ENCODE data around the gene DDX5.
A peak's percentile ranks its signal among the peaks of the same experiment; 100 is the strongest.
"Not testable (repeated sequence)": the region's sequence is repeated elsewhere in the genome, so short reads cannot be mapped to it uniquely, and the experiment has no call there.

Gene DDX5

DNA sequence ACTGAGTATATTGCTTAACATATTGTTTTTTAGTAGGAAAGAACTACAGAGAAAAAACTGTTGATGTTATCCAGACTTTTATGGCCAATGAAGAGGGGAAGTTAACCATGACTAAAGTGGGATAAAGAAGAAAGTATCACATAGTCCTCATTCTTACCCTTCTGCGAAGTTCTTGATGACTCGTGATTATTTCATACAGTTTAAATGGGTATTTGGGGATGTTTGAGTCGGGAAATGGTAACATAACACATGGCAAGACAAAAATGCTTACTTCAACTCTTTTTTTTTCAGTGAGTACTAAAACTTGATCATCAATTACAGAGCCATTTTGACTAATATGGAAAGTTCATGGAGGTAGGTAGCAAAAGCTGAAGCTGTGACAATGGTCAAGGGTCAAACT, 14.1 kb downstream of the DDX5 start:
- no peak for DNase-seq (ENCODE audit: low read depth)
- peaks cover 19% of the 10 kb centered on the region for H3K4me1 ChIP-seq (ENCODE audit: control insufficient read depth, insufficient read depth, low read length)
- H3K4me3 ChIP-seq (ENCODE audit: low read length), result no peak overlapping the region
- H3K36me3 ChIP-seq (ENCODE audit: control insufficient read depth, insufficient read depth, low read length, severe bottlenecking), result peaks cover 17% of the 10 kb centered on the region
- no peak overlapping the region for H3K9ac ChIP-seq (ENCODE audit: low read length)
- no peaks in the 10 kb centered on the region for H3K27me3 ChIP-seq (replicated peaks; ENCODE audit: control insufficient read depth, insufficient read depth, low read length)
- no peaks in the 10 kb centered on the region for H3K9me3 ChIP-seq (ENCODE audit: control insufficient read depth, low read length)

DNA sequence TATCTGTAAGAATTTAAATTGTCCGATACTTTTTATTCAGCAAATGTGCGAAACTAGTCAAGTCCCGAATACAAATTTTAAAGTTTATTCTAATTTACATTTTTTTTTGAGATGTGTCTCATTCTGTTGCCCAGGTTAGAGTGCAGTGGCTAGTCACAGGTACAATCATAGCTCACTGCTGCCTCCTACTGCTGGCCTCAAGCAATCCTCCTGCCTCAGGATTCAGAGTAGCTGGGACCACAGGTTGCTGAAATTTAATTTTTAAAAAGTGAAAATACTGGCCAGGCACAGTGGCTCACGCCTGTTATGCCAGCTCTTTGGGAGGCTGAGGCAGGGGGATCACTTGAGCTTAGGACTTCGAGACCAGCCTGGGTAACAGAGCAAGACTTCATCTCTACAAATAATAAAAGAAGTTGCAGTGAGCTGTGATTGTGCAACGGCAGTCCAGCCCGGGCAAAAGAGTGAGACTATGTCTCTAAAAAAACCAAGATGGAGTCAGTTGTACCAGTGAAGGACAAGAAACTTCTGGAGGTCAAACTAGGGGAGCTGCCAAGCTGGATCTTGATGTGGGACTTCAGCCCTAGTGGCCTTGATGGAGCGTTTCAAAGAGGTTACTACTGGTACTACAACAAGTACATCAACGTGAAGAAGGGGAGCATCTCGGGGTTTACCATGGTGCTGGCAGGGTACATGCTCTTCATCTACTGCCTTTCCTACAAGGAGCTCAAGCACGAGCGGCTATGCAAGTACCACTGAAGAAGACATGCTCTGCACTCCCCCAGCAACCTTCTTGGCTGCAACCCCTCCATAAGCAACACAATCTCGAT, 14.8 kb downstream of the DDX5 start:
- Histone ChIP-seq H3K27me3 (replicated peaks; ENCODE audit: control insufficient read depth, insufficient read depth, low read length) (no peaks in the 10 kb centered on the region), H3K9ac (ENCODE audit: low read length) (no peak overlapping the region), H3K4me1 (ENCODE audit: control insufficient read depth, insufficient read depth, low read length) (peaks cover 19% of the 10 kb centered on the region), H3K4me3 (ENCODE audit: low read length) (no peak overlapping the region), H3K9me3 (ENCODE audit: control insufficient read depth, low read length) (no peaks in the 10 kb centered on the region), H3K36me3 (ENCODE audit: control insufficient read depth, insufficient read depth, low read length, severe bottlenecking) (peaks cover 19% of the 10 kb centered on the region)
- DNase-seq (ENCODE audit: low read depth), result peak; percentile 55

GRCh38 chr17:64488301-64488700, 17.8 kb downstream of the DDX5 start:
- Histone ChIP-seq H3K9ac (ENCODE audit: low read length) (no peak overlapping the region), H3K4me3 (ENCODE audit: low read length) (no peak overlapping the region), H3K27me3 (replicated peaks; ENCODE audit: control insufficient read depth, insufficient read depth, low read length) (no peaks in the 10 kb centered on the region), H3K4me1 (ENCODE audit: control insufficient read depth, insufficient read depth, low read length) (peaks cover 4% of the 10 kb centered on the region), H3K9me3 (ENCODE audit: control insufficient read depth, low read length) (no peaks in the 10 kb centered on the region), H3K36me3 (ENCODE audit: control insufficient read depth, insufficient read depth, low read length, severe bottlenecking) (peaks cover 46% of the 10 kb centered on the region)
- DNase-seq (ENCODE audit: low read depth), result no peak

DNA sequence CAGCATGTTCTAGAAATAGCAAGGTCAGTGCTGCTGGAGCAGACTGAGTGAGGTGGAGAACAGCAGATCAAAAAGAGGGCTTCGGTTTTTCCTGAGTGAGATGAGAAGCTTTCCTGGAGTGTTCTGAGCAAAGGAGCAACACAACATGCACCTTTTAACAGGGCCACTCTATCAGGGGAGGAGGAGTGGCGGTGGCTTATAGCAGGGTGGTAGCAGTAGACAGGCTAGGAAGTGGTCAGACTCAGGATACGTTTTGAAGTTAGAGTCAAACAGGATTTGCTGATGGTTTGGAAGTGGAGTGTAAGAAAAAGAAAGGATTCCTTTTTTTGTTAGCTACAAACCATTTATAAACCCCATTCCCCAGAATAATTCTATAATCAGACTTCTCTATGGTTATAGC, 21.7 kb downstream of the DDX5 start:
- Histone ChIP-seq H3K36me3 (ENCODE audit: control insufficient read depth, insufficient read depth, low read length, severe bottlenecking) (peaks cover 54% of the 10 kb centered on the region), H3K27me3 (replicated peaks; ENCODE audit: control insufficient read depth, insufficient read depth, low read length) (no peaks in the 10 kb centered on the region), H3K4me3 (ENCODE audit: low read length) (no peak overlapping the region), H3K4me1 (ENCODE audit: control insufficient read depth, insufficient read depth, low read length) (peaks cover 4% of the 10 kb centered on the region), H3K9me3 (ENCODE audit: control insufficient read depth, low read length) (no peaks in the 10 kb centered on the region), H3K9ac (ENCODE audit: low read length) (no peak overlapping the region)
- no peak for DNase-seq (ENCODE audit: low read depth)

DNA sequence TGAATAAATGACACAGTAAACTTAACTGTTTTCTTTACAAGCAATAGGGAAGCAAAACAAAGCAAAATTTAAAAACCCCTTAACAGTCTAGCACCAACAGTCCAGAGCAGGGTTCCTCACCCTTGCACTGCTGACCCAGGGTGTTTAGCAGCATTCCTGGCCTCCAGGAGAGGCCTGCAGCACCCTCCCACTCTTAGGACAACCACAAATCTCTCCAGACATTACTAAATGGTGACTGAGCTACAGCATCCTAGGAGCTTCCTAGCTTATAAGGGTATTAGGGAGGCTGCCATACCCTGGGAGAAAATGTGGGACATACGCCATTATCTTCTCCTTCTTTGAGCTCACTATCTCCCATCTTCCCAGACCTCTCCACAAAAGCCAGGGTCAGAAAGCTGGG, 25.1 kb downstream of the DDX5 start:
- DNase-seq (ENCODE audit: low read depth), result no peak
- Histone ChIP-seq H3K4me3 (ENCODE audit: low read length) (no peak overlapping the region), H3K9ac (ENCODE audit: low read length) (no peak overlapping the region), H3K9me3 (ENCODE audit: control insufficient read depth, low read length) (no peaks in the 10 kb centered on the region), H3K4me1 (ENCODE audit: control insufficient read depth, insufficient read depth, low read length) (no peaks in the 10 kb centered on the region), H3K36me3 (ENCODE audit: control insufficient read depth, insufficient read depth, low read length, severe bottlenecking) (peaks cover 54% of the 10 kb centered on the region), H3K27me3 (replicated peaks; ENCODE audit: control insufficient read depth, insufficient read depth, low read length) (no peaks in the 10 kb centered on the region)

- Histone ChIP-seq H3K9me3 (ENCODE audit: control insufficient read depth, low read length) (no peaks in the 10 kb centered on the region), H3K4me1 (ENCODE audit: control insufficient read depth, insufficient read depth, low read length) (no peaks in the 10 kb centered on the region), H3K27me3 (replicated peaks; ENCODE audit: control insufficient read depth, insufficient read depth, low read length) (no peaks in the 10 kb centered on the region), H3K36me3 (ENCODE audit: control insufficient read depth, insufficient read depth, low read length, severe bottlenecking) (peaks cover 26% of the 10 kb centered on the region), H3K4me3 (ENCODE audit: low read length) (no peak overlapping the region), H3K9ac (ENCODE audit: low read length) (no peak overlapping the region)
- peak; percentile 32 for DNase-seq (ENCODE audit: low read depth)
These were observed 28.2 kb downstream of the DDX5 start for GRCh38 chr17:64477849-64478248.

- DNase-seq (ENCODE audit: low read depth), result no peak
- no peak overlapping the region for H3K4me3 ChIP-seq (ENCODE audit: low read length)
These were observed 33.5 kb downstream of the DDX5 start for GRCh38 chr17:64472564-64472963.

GRCh38 chr17:64471440-64471839, 34.6 kb downstream of the DDX5 start:
- no peak for DNase-seq (ENCODE audit: low read depth)
- H3K9me3 ChIP-seq (ENCODE audit: control insufficient read depth, low read length), result no peaks in the 10 kb centered on the region
- no peaks in the 10 kb centered on the region for H3K4me1 ChIP-seq (ENCODE audit: control insufficient read depth, insufficient read depth, low read length)
- H3K36me3 ChIP-seq (ENCODE audit: control insufficient read depth, insufficient read depth, low read length, severe bottlenecking), result no peaks in the 10 kb centered on the region
- H3K27me3 ChIP-seq (replicated peaks; ENCODE audit: control insufficient read depth, insufficient read depth, low read length), result no peaks in the 10 kb centered on the region
- no peak overlapping the region for H3K9ac ChIP-seq (ENCODE audit: low read length)
- H3K4me3 ChIP-seq (ENCODE audit: low read length), result no peak overlapping the region

More at GRCh38 chr17:64472564-64472963, 33.5 kb downstream of the DDX5 start:
- no peaks in the 10 kb centered on the region for H3K27me3 ChIP-seq (replicated peaks; ENCODE audit: control insufficient read depth, insufficient read depth, low read length)
- no peaks in the 10 kb centered on the region for H3K4me1 ChIP-seq (ENCODE audit: control insufficient read depth, insufficient read depth, low read length)
- no peaks in the 10 kb centered on the region for H3K9me3 ChIP-seq (ENCODE audit: control insufficient read depth, low read length)
- no peak overlapping the region for H3K9ac ChIP-seq (ENCODE audit: low read length)
- H3K36me3 ChIP-seq (ENCODE audit: control insufficient read depth, insufficient read depth, low read length, severe bottlenecking), result peaks cover 4% of the 10 kb centered on the region

- Histone ChIP-seq H3K9ac (ENCODE audit: low read length) (no peak overlapping the region), H3K9me3 (ENCODE audit: control insufficient read depth, low read length) (no peaks in the 10 kb centered on the region), H3K36me3 (ENCODE audit: control insufficient read depth, insufficient read depth, low read length, severe bottlenecking) (no peaks in the 10 kb centered on the region), H3K27me3 (replicated peaks; ENCODE audit: control insufficient read depth, insufficient read depth, low read length) (no peaks in the 10 kb centered on the region), H3K4me1 (ENCODE audit: control insufficient read depth, insufficient read depth, low read length) (no peaks in the 10 kb centered on the region), H3K4me3 (ENCODE audit: low read length) (no peak overlapping the region)
- no peak for DNase-seq (ENCODE audit: low read depth)
These were observed 35.5 kb downstream of the DDX5 start for GRCh38 chr17:64470625-64471024.

DNA sequence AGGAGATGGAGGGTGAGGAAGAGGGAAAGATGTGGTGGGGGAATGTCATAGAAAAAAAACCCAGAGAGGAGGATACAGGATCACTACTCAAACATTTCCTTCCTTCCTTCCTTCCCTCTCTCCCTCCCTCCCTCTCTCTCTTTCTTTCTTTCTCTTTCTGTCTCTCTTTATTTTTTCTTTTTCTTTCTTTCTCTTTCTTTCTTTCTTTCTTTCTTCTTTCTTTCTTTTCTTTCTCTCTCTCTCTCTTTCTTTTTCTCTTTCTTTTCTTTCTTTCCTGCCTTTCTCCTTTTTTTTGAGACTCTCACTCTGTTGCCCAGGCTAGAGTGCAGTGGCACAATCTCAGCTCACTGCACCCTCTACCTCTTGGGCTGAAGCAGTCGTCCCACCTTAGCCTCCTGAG, 39.3 kb downstream of the DDX5 start:
- H3K4me1 ChIP-seq (ENCODE audit: control insufficient read depth, insufficient read depth, low read length); H3K9me3 ChIP-seq (ENCODE audit: control insufficient read depth, low read length); H3K27me3 ChIP-seq (replicated peaks; ENCODE audit: control insufficient read depth, insufficient read depth, low read length); DNase-seq (ENCODE audit: low read depth); H3K9ac ChIP-seq (ENCODE audit: low read length); H3K36me3 ChIP-seq (ENCODE audit: control insufficient read depth, insufficient read depth, low read length, severe bottlenecking); H3K4me3 ChIP-seq (ENCODE audit: low read length): not testable (repeated sequence)

- H3K9ac ChIP-seq (ENCODE audit: low read length), result no peak overlapping the region
- H3K4me1 ChIP-seq (ENCODE audit: control insufficient read depth, insufficient read depth, low read length), result no peaks in the 10 kb centered on the region
- no peaks in the 10 kb centered on the region for H3K9me3 ChIP-seq (ENCODE audit: control insufficient read depth, low read length)
- DNase-seq (ENCODE audit: low read depth), result no peak
- no peaks in the 10 kb centered on the region for H3K27me3 ChIP-seq (replicated peaks; ENCODE audit: control insufficient read depth, insufficient read depth, low read length)
- no peak overlapping the region for H3K4me3 ChIP-seq (ENCODE audit: low read length)
- no peaks in the 10 kb centered on the region for H3K36me3 ChIP-seq (ENCODE audit: control insufficient read depth, insufficient read depth, low read length, severe bottlenecking)
These were observed 39.9 kb downstream of the DDX5 start for GRCh38 chr17:64466019-64466735.
